ENCODE data around the gene RNF157.
A peak's percentile ranks its signal among the peaks of the same experiment; 100 is the strongest.
"Not testable (repeated sequence)": the region's sequence is repeated elsewhere in the genome, so short reads cannot be mapped to it uniquely, and the experiment has no call there.

Gene RNF157

GRCh38 chr17:76189741-76190140, 50.6 kb downstream of the RNF157 start:
- no peak for DNase-seq (ENCODE audit: low spot score)

- DNase-seq (ENCODE audit: low spot score): no peak
These were observed 51.0 kb downstream of the RNF157 start for GRCh38 chr17:76189247-76189646.

GRCh38 chr17:76188213-76189016, 51.9 kb downstream of the RNF157 start:
- no peak for DNase-seq (ENCODE audit: low spot score)

GRCh38 chr17:76186774-76187173, 53.5 kb downstream of the RNF157 start:
- DNase-seq (ENCODE audit: low spot score): not testable (repeated sequence)

DNA sequence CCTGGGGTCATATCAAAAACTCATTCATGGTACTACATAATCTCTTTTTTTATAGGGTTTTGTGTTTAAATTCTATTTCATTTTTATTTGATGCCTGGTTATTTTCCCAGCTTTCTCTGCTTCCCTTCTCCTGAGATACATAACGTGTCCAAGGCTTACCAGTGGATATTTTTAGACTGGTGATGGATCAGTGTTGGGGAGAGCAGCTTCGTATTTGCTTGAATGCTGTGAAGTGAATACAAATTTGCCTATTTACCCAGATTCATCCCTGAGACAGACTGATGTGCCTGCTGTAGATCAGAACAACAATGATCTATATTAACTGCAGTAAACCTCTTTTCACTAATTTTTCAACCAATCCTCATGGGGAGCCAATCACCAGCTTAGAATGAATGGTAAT, 56.0 kb downstream of the RNF157 start:
- DNase-seq (ENCODE audit: low spot score): no peak

DNA sequence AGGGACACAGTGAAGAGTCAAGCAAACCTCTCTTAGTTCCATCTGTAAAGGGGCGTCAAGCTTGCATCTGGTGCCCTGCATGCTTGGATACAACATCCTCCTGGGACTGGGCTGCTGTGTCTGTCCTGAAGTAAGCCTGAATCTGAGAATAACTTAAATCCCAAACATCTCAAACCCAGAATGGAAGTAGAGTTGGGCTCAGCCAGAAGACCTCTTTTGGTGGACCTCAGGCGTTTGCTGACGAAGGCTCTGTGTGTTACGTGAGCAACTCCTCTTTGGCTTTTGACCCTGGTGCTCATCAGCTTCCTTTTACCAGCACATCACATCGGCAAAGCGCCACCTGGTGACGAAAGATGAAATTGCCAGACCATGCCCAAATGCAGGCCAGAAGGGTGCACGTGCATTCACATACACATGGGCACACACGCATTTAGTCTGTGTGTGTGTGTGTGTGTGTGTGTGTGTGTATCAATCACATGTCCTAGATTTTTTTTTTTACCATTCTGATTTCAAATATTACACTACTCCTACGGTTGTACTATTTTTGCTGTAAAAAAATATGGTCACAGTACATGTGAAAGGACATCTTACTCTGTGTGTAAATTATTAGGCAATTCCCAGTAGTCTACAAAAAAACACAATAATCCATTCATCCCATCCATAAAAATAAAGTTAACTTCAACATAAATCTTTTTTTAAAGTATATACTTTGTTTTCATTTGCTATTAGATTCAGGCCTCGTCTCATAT, 58.1 kb downstream of the RNF157 start:
- peak; percentile 91 for DNase-seq (ENCODE audit: low spot score)

DNA sequence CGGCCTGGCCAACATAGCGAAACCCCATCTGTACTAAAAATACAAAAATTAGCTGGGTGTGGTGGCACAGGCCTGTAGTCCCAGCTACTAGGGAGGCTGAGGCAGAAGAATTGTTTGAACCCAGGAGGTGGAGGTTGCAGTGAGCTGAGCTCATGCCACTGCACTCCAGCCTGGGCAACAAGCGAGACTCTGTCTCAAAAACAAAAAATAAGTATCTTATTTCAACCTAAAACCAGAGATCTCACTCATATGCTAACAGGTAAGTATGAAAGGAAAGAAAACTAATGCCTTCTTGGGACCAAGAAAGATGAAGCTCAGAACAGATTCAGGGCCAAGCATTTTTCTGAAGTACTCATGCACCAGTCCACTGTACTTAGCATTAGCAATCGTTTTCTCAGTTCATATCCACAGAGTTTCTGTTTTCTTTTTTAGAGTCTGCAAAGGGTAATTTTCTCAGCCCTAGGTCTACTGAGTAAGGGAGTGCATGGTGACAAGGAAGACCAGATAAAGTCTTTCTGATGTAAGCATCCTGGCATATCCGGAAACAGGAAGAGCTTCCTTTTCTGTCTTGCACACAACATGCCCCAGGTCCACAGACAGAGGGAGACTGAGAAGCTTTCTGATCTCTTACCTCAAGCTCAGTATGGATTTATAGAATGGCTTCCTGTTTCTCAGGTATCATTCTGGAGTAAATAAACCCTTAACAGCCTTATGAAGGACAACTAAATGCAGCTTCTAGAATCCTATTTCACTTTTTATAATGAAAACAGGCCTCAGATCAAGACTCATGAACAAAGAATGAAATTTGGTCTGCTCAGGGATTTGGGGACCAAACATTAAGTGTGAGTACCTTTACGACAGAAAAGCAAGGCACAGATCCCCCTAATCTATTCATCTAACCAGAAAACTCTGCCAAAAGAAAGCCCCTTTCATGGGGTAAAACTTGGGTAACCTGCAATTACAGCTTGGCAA, 60.5 kb downstream of the RNF157 start:
- DNase-seq (ENCODE audit: low spot score): no peak

DNA sequence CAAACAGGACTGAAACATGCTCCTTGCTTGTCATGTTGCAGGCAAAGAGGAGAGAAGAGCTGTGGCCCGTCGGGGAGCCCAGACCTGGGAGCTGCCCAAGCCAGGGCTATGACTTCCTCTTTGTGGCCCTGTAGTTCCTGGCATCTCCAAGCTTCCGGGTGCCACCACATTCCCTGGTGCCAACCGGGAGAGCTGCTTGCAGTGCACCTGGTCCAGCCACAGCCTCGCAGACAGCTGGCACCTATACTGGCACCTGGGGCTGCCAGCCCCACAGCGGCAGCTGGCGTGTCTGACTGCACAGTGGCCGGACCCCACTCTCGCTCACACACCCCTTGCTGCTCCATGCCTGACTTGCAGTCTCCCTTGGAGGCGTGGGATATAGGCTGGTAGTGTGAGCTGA, 62.2 kb downstream of the RNF157 start:
- DNase-seq (ENCODE audit: low spot score): no peak

GRCh38 chr17:76176701-76177574, 63.4 kb downstream of the RNF157 start:
- no peak for DNase-seq (ENCODE audit: low spot score)

DNA sequence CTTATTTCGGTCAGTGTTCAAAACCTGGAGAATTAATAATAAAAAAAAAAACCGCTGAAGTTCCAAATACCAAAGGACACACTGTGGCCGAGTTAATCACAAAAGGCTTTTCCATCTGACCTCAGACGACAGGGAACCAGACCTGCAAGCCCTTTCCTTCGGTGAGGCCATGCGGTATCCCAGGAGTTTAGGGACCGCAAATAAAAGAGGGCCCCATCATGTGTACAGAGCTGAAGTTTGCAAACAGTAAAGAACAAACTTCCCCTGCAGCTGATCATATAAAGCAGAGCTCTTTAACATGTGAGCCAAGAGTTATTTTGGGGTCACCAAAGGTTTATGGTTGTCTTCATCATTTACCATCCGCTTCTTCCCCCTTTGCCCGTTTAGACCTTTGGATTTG, 66.3 kb downstream of the RNF157 start:
- DNase-seq (ENCODE audit: low spot score): no peak

DNA sequence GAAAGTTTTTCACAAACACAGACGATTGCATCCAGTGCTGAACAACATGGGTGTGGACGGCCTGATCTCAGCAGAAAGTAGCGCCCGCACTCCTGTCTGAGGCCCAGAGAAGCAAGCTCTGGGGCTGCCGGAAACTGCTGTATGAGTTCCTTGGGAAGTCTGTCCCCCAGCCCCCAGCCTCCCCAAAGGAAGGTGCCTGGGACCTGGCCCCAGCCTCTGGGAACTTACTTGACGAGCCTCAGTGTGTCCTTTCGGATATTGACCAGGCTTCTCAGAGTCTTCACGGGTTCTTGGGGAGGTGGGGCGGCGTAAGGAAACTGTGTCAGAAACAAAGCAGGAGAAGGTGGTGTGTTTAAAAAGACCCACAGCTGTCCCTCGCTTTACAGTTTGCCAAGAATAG, 66.8 kb downstream of the RNF157 start:
- no peak for DNase-seq (ENCODE audit: low spot score)

GRCh38 chr17:76171706-76172105, 68.6 kb downstream of the RNF157 start:
- DNase-seq (ENCODE audit: low spot score): no peak

DNA sequence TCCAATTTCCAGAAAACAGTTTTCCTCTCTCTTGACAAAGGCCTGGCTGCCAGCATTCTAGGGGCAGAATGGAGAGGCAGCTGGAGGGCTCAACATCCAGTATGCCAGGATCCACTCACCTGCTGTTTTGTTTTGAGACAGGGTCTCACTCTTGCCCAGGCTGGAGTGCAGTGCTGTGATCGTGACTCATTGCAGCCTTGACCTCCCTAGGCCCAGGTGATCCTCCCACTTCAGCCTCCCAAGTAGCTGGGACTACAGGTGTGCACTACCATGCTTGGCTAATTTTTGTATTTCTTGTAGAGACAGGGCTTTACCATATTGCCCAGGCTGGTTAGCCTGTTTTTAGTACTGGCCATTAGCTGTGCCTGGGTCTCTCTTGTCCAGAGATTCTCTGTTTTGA, 70.2 kb downstream of the RNF157 start:
- DNase-seq (ENCODE audit: low spot score): no peak

GRCh38 chr17:76166906-76167305, 73.4 kb downstream of the RNF157 start:
- DNase-seq (ENCODE audit: low spot score): no peak

DNA sequence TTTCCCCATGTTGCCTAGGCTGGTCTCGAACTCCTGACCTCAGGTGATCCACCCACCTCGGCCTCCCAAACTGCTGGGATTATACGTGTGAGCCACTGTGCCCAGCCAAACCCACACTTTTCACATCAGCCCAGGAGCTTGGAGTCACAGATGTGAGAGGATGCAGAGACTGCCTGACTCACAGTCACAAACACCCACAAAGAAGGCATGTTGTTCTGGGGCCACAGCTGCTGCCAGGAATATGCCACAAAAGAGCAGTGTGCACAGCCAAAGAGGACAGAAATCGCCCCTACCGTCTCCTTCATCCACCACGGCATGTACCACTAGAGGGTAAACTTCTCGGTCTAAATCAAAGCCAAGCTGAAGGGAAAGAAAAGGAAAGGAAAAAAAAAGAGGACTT, 74.1 kb downstream of the RNF157 start:
- peak; percentile 29 for DNase-seq (ENCODE audit: low spot score)

DNA sequence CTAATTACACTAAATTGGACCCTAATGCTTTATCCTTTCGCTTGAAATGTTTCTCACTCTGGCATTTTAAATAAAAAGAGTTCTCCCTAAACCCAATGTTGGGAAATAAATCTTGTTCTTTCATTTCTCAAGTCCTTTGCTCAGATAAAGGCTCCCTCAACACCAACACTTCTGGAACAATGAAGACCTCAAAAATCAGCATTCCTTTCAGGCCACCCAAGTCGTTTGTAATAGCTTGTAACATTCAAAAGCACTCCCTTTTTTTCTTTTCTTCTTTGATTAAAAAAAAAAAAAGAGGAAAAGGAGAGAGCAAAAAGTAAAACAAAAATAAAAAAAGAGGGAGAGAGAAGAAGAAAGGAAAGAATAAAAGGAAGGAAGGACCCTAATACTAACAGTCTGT, 76.0 kb downstream of the RNF157 start:
- DNase-seq (ENCODE audit: low spot score): no peak

DNA sequence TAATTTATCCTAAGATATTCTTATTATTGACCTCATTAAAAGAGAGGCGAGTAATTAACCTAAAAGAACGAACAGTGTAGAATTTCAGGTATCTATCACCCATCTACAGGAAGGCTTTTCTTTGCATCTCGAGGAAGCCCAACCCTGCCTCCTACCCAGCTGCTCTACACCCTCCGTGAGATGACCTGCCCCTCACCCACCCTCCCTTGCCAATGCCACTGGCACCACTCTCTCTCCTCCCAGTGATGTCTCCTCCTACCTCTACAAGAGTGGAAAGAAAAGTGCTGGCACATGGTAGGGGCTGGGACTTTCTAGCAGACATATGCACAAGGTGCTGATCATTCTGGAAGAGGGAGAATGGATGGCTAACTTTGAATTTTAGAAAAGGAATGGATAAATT, 76.4 kb downstream of the RNF157 start:
- DNase-seq (ENCODE audit: low spot score): no peak

DNA sequence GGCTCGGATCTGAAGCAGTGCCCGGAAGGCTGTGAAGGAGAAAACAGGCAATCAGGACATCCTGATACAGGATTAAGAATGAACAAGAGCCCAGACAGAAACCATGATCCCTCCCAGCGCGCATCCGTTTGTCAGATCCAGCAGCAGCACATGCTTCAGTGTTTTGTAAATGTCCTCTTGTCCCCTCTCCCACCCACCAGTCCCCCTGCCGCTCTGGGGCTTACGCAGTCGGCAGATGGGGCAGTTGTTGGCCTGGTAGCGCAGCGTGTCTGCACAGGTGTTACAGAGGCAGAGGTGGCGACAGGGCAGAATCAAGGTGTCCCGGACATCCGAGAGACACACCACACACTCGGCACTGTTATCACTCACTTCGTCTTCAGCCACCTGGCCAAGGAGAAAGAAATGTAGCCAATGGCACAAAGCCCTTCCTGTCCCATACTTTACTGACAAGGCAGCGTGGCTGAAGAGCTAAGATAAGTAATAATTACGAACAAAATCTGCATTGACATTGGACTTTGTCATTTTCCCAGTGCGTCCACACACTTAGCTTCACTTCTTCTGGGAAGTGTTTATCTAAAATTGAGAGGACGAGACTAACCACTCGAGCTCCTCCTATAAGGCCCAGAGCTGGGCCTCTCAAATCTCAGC, 78.5 kb downstream of the RNF157 start:
- DNase-seq (ENCODE audit: low spot score): no peak

DNA sequence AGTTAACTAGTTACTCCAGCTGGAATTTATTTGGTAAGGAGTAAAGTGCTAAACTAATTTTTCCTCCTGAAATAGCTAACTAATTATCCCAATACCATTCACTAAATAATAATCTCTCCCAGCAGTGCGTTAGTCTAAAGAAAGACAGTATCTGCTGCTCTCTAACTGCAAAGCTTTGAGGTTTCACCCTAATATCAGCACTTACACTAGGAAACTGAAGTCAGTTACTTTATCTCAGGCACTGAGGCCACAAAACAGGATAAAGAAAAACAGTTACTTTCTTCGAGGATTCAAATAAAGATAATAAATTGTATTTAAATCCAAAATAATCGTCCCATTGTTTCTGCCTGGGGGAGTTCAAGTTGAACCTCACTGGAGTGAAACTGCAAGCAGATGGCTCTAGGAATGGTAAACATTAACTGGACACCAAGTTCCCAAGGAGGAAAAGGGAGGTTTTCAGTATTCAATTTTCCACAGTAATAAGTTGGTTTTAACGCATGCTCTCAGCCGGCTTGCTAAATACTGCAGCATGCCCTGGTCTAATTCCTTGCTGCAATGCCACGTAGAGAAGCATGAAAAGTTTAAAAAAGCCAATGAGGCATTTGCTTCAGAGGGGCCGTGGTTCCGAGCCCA, 79.3 kb downstream of the RNF157 start:
- no peak for DNase-seq (ENCODE audit: low spot score)

GRCh38 chr17:76159157-76159556, 81.1 kb downstream of the RNF157 start:
- no peak for DNase-seq (ENCODE audit: low spot score)
